Measurements from ENCODE around the gene TTYH3. TPM values are rescaled to one million over a fixed set of nuclear protein-coding genes. Genes with fewer than 3 reads are reported as not detected.
A peak's percentile ranks its signal among the peaks of the same experiment; 100 is the strongest.

TTYH3 gene
- total RNA-seq, 1 donor from 2014 or later: 25.4 TPM

DNA sequence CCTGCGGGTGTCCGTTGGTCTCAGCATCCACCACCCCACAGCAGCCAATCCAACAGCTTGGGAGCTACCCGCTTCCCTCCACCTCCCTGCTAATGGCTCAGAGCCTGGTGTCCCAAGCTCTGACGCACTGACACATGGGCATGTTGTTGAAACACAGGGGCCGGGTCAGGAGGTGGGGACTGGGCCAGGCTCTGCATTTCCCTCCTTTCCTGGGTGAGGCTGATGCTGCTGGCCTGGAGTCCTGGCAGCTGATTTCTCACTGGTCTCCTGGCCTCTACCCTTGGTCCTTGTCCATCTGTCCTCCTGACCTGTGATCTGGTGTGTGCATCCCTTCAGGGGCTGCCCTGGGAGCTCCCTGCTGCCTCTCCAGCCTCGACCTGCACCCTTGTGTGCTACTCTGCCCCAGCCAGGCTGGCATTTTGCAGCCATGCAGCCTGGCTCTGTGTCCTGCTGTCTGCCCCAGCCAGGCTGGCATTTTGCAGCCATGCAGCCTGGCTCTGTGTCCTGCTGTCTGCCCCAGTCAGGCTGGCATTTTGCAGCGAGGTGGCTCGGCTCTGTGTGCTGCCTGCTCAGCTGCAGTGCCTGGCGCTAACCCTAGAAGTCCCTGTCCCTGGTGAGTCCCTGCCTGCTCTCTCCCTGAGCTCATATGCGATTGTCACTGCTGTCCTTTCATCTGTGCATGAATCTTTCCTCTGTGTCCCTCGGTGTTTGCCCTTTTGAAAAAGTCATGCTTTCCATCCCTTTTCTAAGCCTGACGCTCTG is 70.2 kb downstream of the TTYH3 start:
- peaks cover 2% of the 10 kb centered on the region for H3K27me3 Mint-ChIP-seq
- no peaks in the 10 kb centered on the region for H3K36me3 Mint-ChIP-seq (ENCODE audit: low read depth)
- ATAC-seq (ENCODE audit: low read depth): no peak
- CTCF ChIA-PET: interaction anchor here (0.5 kb wide), 1 partner anchor 21 kb away, joined by 3 read pairs; no protein-coding TSS in a partner anchor
- POLR2A ChIA-PET: interaction anchor here (4.6 kb wide), 1 partner anchor 7 kb away, joined by 118 read pairs; no protein-coding TSS in a partner anchor
- H3K4me3 Mint-ChIP-seq: no peak overlapping the region
- no peak for DNase-seq
- intact Hi-C loops (cut with micrococcal nuclease): no loop called here
- no peaks in the 10 kb centered on the region for H3K9me3 Mint-ChIP-seq
- no peak overlapping the region for H3K27ac Mint-ChIP-seq
- TF ChIP-seq, protein P1, sequence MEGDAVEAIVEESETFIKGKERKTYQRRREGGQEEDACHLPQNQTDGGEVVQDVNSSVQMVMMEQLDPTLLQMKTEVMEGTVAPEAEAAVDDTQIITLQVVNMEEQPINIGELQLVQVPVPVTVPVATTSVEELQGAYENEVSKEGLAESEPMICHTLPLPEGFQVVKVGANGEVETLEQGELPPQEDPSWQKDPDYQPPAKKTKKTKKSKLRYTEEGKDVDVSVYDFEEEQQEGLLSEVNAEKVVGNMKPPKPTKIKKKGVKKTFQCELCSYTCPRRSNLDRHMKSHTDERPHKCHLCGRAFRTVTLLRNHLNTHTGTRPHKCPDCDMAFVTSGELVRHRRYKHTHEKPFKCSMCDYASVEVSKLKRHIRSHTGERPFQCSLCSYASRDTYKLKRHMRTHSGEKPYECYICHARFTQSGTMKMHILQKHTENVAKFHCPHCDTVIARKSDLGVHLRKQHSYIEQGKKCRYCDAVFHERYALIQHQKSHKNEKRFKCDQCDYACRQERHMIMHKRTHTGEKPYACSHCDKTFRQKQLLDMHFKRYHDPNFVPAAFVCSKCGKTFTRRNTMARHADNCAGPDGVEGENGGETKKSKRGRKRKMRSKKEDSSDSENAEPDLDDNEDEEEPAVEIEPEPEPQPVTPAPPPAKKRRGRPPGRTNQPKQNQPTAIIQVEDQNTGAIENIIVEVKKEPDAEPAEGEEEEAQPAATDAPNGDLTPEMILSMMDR (IDR thresholded peaks at IDR 0.05): no peak
- peaks cover 21% of the 10 kb centered on the region for H3K4me1 Mint-ChIP-seq

DNA sequence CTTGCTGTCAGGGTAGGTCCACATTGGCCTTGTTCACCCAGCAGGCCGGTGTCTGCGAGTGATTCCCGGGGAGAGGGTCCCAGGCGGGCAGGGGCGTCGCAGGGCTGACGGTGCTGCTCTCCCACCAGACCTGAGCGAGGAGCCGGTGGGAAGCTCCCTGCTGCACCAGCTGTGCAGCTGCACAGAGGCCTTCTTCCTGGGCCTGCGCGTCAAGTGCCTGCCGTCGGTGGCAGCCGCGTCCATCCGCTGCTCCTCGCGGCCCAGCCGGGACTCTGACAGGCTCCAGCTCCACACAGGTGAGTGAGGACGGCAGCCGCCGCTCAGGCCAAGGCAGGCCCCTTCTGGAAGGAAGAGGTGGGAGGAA is 70.8 kb downstream of the TTYH3 start:
- ChIA-PET POLR2A (no interaction called here), CTCF (no interaction called here)
- Mint-ChIP-seq H3K9me3 (no peaks in the 10 kb centered on the region), H3K27me3 (peaks cover 2% of the 10 kb centered on the region), H3K36me3 (ENCODE audit: low read depth) (no peaks in the 10 kb centered on the region), H3K4me1 (peaks cover 21% of the 10 kb centered on the region), H3K27ac (no peak overlapping the region), H3K4me3 (no peak overlapping the region)
- no peak for DNase-seq
- intact Hi-C loops (cut with micrococcal nuclease): no loop called here
- TF ChIP-seq, protein P1 (IDR thresholded peaks at IDR 0.05): no peak
- ATAC-seq (ENCODE audit: low read depth): no peak

DNA sequence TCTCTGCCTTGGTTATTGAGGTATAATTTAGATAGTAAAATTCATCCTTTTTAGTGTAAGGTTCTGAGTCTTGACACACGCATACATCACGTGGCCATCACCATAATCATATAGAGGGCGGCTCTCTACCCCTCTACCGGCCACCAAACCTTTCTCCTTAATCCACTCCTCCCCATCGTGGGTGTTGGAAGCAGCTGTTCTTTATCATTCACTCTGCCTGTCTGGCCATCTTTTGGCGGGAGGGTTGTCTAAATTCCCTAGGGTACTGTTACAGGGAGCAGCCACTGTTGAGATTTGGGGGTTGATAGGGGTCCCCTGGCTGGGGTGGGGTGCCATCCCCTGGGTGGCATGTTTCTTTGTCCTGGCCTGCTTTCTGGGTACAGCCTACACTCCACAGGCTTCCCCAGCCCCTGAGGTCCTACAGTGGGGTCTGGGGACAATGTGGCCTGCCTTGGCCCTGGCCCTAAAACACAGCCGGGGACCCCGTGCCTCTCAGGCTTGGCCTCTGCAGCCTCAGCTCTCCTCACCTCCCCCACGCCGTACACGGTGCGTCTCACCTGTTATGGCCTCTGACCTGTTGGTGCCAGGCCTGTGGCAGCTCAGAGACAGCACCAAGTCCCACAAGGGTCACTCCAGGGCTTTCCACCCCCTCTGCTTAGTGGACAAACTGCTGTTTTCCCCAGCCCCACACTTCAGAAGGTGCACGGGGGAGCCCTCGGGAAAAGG is 73.7 kb downstream of the TTYH3 start:
- no peak for ATAC-seq (ENCODE audit: low read depth)
- Mint-ChIP-seq H3K9me3 (no peaks in the 10 kb centered on the region), H3K27ac (peak overlapping the region; percentile 24), H3K36me3 (ENCODE audit: low read depth) (peaks cover 1% of the 10 kb centered on the region), H3K4me3 (no peak overlapping the region), H3K27me3 (peaks cover 1% of the 10 kb centered on the region), H3K4me1 (peaks cover 20% of the 10 kb centered on the region)
- ChIA-PET POLR2A (interaction anchor here (0.6 to 1.0 kb wide), 3 partner anchors 35 to 284 kb away, joined by 3 to 4 read pairs (median 3); no protein-coding TSS in a partner anchor), CTCF (no interaction called here)
- TF ChIP-seq, protein P1 (IDR thresholded peaks at IDR 0.05): no peak
- intact Hi-C loops (cut with micrococcal nuclease): no loop called here
- no peak for DNase-seq

DNA sequence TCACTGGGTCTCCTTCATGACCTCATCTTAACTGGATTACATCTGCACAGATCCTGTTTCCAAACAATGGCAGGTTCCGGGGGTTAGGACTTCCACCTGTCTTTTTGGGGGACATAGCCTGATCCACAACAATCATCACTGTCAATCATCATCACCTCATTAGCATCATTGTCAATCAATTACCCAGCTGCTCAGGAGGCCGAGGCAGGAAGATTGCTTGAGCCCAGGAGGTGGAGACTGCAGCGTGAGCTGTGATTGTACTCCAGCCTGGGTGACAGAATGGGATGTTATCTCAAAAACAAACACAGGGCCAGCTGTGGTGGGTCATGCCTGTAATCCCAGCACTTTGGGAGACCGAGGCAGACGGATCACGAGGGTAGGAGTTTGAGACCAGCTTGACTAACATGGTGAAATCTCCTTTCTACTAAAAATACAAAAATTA is 74.9 kb downstream of the TTYH3 start:
- peaks cover 3% of the 10 kb centered on the region for H3K36me3 Mint-ChIP-seq (ENCODE audit: low read depth)
- ChIA-PET CTCF (interaction anchor here (0.5 kb wide), 1 partner anchor 544 kb away, joined by 3 read pairs; no protein-coding TSS in a partner anchor), POLR2A (no interaction called here)
- DNase-seq (no peak), ATAC-seq (ENCODE audit: low read depth) (no peak)
- no peak overlapping the region for H3K4me3 Mint-ChIP-seq
- no peaks in the 10 kb centered on the region for H3K27me3 Mint-ChIP-seq
- intact Hi-C loops (cut with micrococcal nuclease): no loop called here
- H3K27ac Mint-ChIP-seq: no peak overlapping the region
- no peaks in the 10 kb centered on the region for H3K9me3 Mint-ChIP-seq
- H3K4me1 Mint-ChIP-seq: peaks cover 29% of the 10 kb centered on the region
- TF ChIP-seq, protein P1 (IDR thresholded peaks at IDR 0.05): no peak

DNA sequence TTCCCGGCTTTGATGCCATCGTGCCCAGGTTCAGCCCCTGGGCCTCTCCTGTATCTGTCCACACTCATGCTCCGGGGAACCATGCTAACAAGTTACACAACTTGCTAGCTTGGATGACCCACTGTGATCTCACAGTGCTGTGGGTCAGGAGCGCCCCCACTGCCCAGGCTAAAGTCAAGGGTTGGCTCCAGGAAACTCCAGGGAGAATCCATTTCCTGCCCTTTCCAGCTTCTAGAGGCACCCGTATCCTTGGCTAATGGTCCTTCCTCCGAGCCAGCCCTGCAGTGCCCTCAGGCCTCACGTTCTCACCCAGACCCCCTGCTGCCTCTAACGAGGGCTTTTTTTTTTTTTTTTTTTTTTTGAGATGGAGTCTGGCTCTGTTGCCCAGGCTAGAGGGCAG is 75.7 kb downstream of the TTYH3 start:
- no peaks in the 10 kb centered on the region for H3K9me3 Mint-ChIP-seq
- ChIA-PET POLR2A (interaction anchor here (3.9 kb wide), 1 partner anchor 8 kb away, joined by 118 read pairs; no protein-coding TSS in a partner anchor), CTCF (no interaction called here)
- no peak for DNase-seq
- ATAC-seq (ENCODE audit: low read depth): no peak
- peaks cover 3% of the 10 kb centered on the region for H3K36me3 Mint-ChIP-seq (ENCODE audit: low read depth)
- intact Hi-C loops (cut with micrococcal nuclease): no loop called here
- TF ChIP-seq, protein P1 (IDR thresholded peaks at IDR 0.05): no peak
- H3K4me1 Mint-ChIP-seq: peaks cover 29% of the 10 kb centered on the region
- H3K4me3 Mint-ChIP-seq: no peak overlapping the region
- H3K27ac Mint-ChIP-seq: no peak overlapping the region
- H3K27me3 Mint-ChIP-seq: no peaks in the 10 kb centered on the region

Data from activated B cell treated with CpG ODN at 0.5 μM for 24 hours (primary cell).